Mucosa of descending colon (tissue), 3 donors: ENCODE measurements around the gene SUCLA2. TPM values are rescaled to one million over a fixed set of nuclear protein-coding genes. Genes with fewer than 3 reads are reported as not detected.
A peak's percentile ranks its signal among the peaks of the same experiment; 100 is the strongest.

Experiments used
- ATAC-seq: fragments of 200-7000 bp; cut with Tn5 transposase; one replicate; pipeline ENCODE4 v1.9.1; 2020; ENCODE audit warnings: mild to moderate bottlenecking, moderate library complexity
- DNase-seq, 3 donors: peaks; one replicate each; pipeline ENCODE4 v3.0.0-alpha.2; 2020
- H3K36me3 ChIP-seq: fragments of 200-600 bp; one replicate; pipeline ENCODE4 v1.8.0; 2021; ENCODE audit warnings: low read depth, mild to moderate bottlenecking
- H3K4me1 ChIP-seq: fragments of 200-600 bp; one replicate; pipeline ENCODE4 v1.8.0; 2021; ENCODE audit warnings: low read depth, mild to moderate bottlenecking
- H3K4me3 ChIP-seq: fragments of 200-600 bp; one replicate; pipeline ENCODE4 v1.8.0; 2021; ENCODE audit warnings: mild to moderate bottlenecking
- H3K9me3 ChIP-seq: fragments of 200-600 bp; one replicate; pipeline ENCODE4 v1.8.0; 2021; ENCODE audit warnings: mild to moderate bottlenecking
- intact Hi-C, 2 donors: fragments of 100-400 bp; cut with DNase I in 1 of 2; cut with micrococcal nuclease in 1 of 2; formaldehyde crosslinking; loops; one replicate each; pipeline versions ENCODE4 v1.11.0 to v1.11.1; 2022; cut with DNase I, micrococcal nuclease
- long read RNA-seq, 2 donors: library from polyadenylated mRNA; unstranded; transcript quantifications; one replicate each; pipeline ENCODE4 v2.0.0, GENCODE V29; 2019 to 2021
- total RNA-seq, 3 donors: library from RNA; stranded (reverse); fragmentation: NEBNext Ultra II Directional in 2 of 3; extraction: Animal tissue kit (Norgen Biotek cat#: 25700) in 2 of 3; gene quantifications; one replicate each; pipeline versions ENCODE4 v1.2.1 to v1.2.4, GENCODE V29; 2021 to 2023
- TF ChIP-seq, protein P1 (sequence below): fragments of 200-600 bp; IDR thresholded peaks from one replicate; pipeline ENCODE4 v1.8.0; 2022; ENCODE audit warnings: antibody characterized with exemption, mild to moderate bottlenecking
- donor health status: DM: no; HTN: no; CAD: no; lungs with moderate emphysema.
- donor health status: DM: no; HTN: no; CAD: no.
- donor health status: DM: no; HTN: yes; CAD: no.

SUCLA2 gene
- total RNA-seq: 10 to 100 TPM; 42.3 to 66.8 (median 62.1) TPM
- long read RNA-seq, donor 1, transcript SUCLA2-219 (11 exons, 2,111 nt): major isoform, 120 of 129 reads
- long read RNA-seq, donor 1, partial matches to known transcripts: 1 of 129 reads
- long read RNA-seq, donor 1, other reads (novel, unspliced or antisense): 6 of 129 reads
- long read RNA-seq, donor 2, transcript SUCLA2-219 (11 exons, 2,111 nt): major isoform, 63 of 75 reads
- long read RNA-seq, donor 2, partial matches to known transcripts: 4 of 75 reads
- long read RNA-seq, donor 2, other reads (novel, unspliced or antisense): 8 of 75 reads

DNA sequence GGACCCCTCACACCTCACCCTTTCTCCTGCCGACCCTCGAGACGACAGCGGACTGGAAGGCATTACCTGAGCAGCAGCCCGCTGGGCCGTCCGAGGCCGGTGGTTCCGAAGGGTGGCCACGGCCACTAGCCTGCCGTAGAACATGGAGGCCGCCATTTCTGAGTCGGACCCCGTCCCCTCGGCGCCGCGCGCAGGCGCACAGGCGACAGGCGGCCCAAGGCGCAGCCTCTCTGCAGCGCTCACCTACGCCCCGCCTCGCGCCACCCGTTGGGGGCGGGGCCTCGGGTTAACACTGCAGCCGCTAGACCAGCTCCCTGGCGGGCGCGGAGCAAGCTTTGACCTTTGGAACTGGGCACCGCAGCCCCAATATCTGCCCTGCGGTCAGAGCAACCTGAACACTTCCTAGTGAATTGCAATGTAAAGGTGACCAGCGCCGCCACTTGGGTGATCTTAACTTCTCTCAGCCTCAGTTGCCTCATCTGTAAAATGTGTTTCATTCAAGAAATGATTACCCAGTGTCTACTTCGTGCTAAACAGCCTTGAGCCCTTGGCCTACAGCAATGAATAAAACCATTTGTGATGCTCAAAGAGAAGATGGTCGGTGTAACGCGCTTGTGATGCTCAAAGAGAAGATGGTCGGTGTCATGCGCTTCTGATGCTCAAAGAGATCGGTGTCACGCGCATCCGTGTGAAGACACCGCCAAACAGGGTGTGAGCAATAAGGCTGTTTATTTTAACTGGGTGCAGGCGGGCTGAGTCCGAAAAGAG, at the start of gene SUCLA2:
SUCLA2 (minus strand) TSS at position 160 of the 768 bp plus-strand sequence; CDS start at position 156, 4 bp downstream.
- TF ChIP-seq, protein P1, sequence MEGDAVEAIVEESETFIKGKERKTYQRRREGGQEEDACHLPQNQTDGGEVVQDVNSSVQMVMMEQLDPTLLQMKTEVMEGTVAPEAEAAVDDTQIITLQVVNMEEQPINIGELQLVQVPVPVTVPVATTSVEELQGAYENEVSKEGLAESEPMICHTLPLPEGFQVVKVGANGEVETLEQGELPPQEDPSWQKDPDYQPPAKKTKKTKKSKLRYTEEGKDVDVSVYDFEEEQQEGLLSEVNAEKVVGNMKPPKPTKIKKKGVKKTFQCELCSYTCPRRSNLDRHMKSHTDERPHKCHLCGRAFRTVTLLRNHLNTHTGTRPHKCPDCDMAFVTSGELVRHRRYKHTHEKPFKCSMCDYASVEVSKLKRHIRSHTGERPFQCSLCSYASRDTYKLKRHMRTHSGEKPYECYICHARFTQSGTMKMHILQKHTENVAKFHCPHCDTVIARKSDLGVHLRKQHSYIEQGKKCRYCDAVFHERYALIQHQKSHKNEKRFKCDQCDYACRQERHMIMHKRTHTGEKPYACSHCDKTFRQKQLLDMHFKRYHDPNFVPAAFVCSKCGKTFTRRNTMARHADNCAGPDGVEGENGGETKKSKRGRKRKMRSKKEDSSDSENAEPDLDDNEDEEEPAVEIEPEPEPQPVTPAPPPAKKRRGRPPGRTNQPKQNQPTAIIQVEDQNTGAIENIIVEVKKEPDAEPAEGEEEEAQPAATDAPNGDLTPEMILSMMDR: no peak
- no peaks in the 10 kb centered on the region for H3K36me3 ChIP-seq

DNA sequence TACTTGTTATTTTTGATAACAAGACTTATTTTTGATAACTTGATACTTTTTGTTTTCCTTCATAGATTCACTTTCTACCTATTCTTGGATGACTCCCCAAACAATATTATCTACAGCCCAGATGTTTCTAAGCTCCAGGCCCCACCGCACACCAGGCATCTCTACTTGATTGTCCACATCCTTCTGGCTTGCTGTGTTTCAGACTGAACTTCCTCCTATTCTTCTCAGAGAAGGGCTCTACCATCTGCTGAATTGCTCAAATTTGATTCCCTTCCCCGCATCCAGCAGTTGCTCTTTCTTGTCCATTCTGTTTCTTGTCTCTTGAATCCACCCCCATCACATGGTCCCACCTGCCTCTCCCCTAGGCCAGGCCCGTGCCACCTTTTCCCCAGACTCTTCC, 49.5 kb upstream of the SUCLA2 start:
- no peak for ATAC-seq
- TF ChIP-seq, protein P1: no peak
- no peaks in the 10 kb centered on the region for H3K36me3 ChIP-seq
- no peaks in the 10 kb centered on the region for H3K9me3 ChIP-seq
- intact Hi-C loops: no loop called here
- no peaks in the 10 kb centered on the region for H3K4me1 ChIP-seq
- no peak for DNase-seq
- no peak overlapping the region for H3K4me3 ChIP-seq

More for the DNA sequence above, at the start of gene SUCLA2:
- DNase-seq (peak; percentile 94 to 95 (median 94)), ATAC-seq (peak; percentile 100)
- Histone ChIP-seq H3K4me1 (peaks cover 12% of the 10 kb centered on the region), H3K4me3 (peak within 1 kb of the TSS; percentile 93), H3K9me3 (no peaks in the 10 kb centered on the region)
- intact Hi-C loops: no loop called here

DNA sequence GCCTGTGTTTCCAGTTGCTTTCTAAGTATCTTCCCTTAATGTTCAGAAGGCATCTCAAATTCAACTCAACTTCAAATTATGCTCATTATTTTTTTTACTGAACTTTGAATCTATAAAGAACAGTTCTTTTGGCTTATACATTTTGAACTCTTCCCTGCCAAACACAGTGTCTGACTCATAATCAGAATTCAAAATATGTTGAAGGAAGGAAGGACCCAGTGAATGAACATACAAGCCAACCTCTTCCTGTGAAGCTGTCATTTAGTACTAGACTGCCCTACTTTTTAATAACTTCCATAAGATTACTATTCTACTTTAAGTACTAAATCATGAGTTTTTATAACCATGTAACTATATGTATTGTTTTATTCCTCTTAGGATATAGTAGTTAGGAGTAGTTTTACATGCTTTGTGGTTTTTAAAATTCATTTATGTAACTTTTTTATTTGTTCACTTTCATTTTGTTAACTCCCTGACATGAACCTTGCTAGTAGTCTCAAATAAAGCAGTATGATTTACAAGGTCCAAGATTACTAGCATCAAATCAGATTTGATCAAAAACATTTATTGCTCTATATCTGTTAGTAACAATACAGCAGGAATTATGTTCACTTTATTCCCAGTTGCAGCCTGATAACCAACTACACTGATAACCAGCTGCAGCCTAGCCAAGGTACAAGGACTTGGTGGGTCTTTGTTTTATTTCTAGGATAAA, 42.9 kb upstream of the SUCLA2 start:
- H3K4me1 ChIP-seq: peaks cover 12% of the 10 kb centered on the region
- no peaks in the 10 kb centered on the region for H3K9me3 ChIP-seq
- no peak for DNase-seq
- intact Hi-C loops: no loop called here
- no peak overlapping the region for H3K4me3 ChIP-seq
- peak; percentile 67 for ATAC-seq
- no peaks in the 10 kb centered on the region for H3K36me3 ChIP-seq
- TF ChIP-seq, protein P1: no peak

- peaks cover 19% of the 10 kb centered on the region for H3K4me1 ChIP-seq
Measured at GRCh38 chr13:48042894-48043293, 41.8 kb upstream of the SUCLA2 start.

GRCh38 chr13:48040896-48041295, 39.8 kb upstream of the SUCLA2 start:
- TF ChIP-seq, protein P1: no peak
- no peak for ATAC-seq
- intact Hi-C loops: no loop called here
- no peaks in the 10 kb centered on the region for H3K9me3 ChIP-seq
- H3K4me3 ChIP-seq: no peak overlapping the region
- peaks cover 24% of the 10 kb centered on the region for H3K4me1 ChIP-seq
- H3K36me3 ChIP-seq: no peaks in the 10 kb centered on the region
- no peak for DNase-seq

More at GRCh38 chr13:48042894-48043293, 41.8 kb upstream of the SUCLA2 start:
- H3K9me3 ChIP-seq: no peaks in the 10 kb centered on the region
- DNase-seq (peak in 1 of 3 donors; percentile 56), ATAC-seq (peak; percentile 66)
- no peaks in the 10 kb centered on the region for H3K36me3 ChIP-seq
- TF ChIP-seq, protein P1: no peak
- no peak overlapping the region for H3K4me3 ChIP-seq
- intact Hi-C loops: no loop called here
